Calu3 (cell line): ENCODE measurements around the gene NEMP2. TPM values are rescaled to one million over a fixed set of nuclear protein-coding genes. Genes with fewer than 3 reads are reported as not detected.
"Not testable (repeated sequence)": the region's sequence is repeated elsewhere in the genome, so short reads cannot be mapped to it uniquely, and the experiment has no call there.

Experiments
- BruUV-seq: library from RNA; stranded (reverse); fragments of 400-500 nt; replicated peaks from 2 replicates; lab custom pipeline; 2021; lab: Mats Ljungman, UMichigan
- CTCF ChIA-PET: fragments of 300-600 bp; sonication (Branson Sonifier 250); formaldehyde crosslinking; loops from one replicate; lab custom pipeline; 2022; ENCODE audit warnings: antibody characterized with exemption; lab: Charles Lee
- DNase-seq: peaks from one replicate; pipeline ENCODE4 v3.0.0; 2022
- H3K27ac Mint-ChIP-seq: one replicate; pipeline ENCODE4 v1.8.0; 2022; ENCODE audit warnings: mixed read lengths; ENCODE audit not compliant: unreplicated experiment
- H3K27me3 Mint-ChIP-seq: one replicate; pipeline ENCODE4 v1.8.0; 2022; ENCODE audit warnings: mixed read lengths; ENCODE audit not compliant: unreplicated experiment
- H3K36me3 Mint-ChIP-seq: one replicate; pipeline ENCODE4 v1.8.0; 2022; ENCODE audit warnings: mild to moderate bottlenecking, moderate library complexity, mixed read lengths; ENCODE audit not compliant: insufficient read depth, unreplicated experiment
- H3K4me1 Mint-ChIP-seq: one replicate; pipeline ENCODE4 v1.8.0; 2022; ENCODE audit warnings: mild to moderate bottlenecking, low read depth, mixed read lengths; ENCODE audit not compliant: unreplicated experiment
- H3K4me3 Mint-ChIP-seq: one replicate; pipeline ENCODE4 v1.8.0; 2022; ENCODE audit warnings: mild to moderate bottlenecking, low read depth, moderate library complexity, mixed read lengths; ENCODE audit not compliant: unreplicated experiment
- H3K9me3 Mint-ChIP-seq: one replicate; pipeline ENCODE4 v1.8.0; 2022; ENCODE audit warnings: low read depth, mixed read lengths; ENCODE audit not compliant: unreplicated experiment
- intact Hi-C: fragments of 100-400 bp; cut with micrococcal nuclease; formaldehyde crosslinking; loops from one replicate; pipeline ENCODE4 v1.10.0; 2022; ENCODE audit not compliant: unreplicated experiment
- total RNA-seq: library from RNA; stranded (reverse); gene quantifications from 2 replicates; pipeline ENCODE4 v1.2.3, GENCODE V29; 2022
- TF ChIP-seq, protein P1 (sequence below): fragments of 200-600 bp; IDR thresholded peaks from one replicate; pipeline ENCODE4 v1.8.0; 2022; ENCODE audit warnings: antibody characterized with exemption; ENCODE audit not compliant: unreplicated experiment

NEMP2 gene
- total RNA-seq, 1 experiment from 2014 or later, result 10.2 TPM

DNA sequence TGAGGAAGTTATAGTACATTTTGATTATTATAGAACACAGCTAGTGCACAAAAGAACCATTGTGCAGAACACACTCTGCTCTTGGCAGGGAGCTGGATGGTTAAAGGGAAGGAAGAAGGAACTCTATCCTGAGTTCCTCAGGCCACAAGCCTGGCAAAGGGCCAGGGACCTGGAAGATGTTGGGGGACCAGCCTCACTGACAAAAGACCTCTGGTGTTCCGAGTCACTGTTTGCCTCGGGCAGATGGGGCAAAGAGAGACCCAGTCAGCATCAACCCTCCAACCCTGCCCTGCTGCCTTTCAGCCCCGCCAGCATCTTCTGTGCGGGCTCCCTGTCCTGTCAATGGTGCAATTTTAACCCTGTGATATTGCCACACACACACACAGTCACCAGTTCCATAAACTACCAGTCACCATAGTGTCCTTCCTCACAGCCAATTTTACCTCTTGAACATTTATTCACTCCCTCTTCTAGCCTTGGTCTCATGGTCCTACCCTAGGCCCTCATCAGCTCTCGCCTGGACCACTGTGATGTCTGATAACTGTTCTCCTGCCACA, 21.9 kb downstream of the NEMP2 start:
- DNase-seq, result peak; percentile 40
- no peaks in the 10 kb centered on the region for H3K4me1 Mint-ChIP-seq
- CTCF ChIA-PET, result no interaction called here
- no peaks in the 10 kb centered on the region for H3K36me3 Mint-ChIP-seq
- H3K9me3 Mint-ChIP-seq, result no peaks in the 10 kb centered on the region
- intact Hi-C loops, result loop anchor here (5.0 to 10.0 kb wide), 2 partner anchors 185 to 418 kb away; no protein-coding TSS in a partner anchor
- TF ChIP-seq, protein P1, sequence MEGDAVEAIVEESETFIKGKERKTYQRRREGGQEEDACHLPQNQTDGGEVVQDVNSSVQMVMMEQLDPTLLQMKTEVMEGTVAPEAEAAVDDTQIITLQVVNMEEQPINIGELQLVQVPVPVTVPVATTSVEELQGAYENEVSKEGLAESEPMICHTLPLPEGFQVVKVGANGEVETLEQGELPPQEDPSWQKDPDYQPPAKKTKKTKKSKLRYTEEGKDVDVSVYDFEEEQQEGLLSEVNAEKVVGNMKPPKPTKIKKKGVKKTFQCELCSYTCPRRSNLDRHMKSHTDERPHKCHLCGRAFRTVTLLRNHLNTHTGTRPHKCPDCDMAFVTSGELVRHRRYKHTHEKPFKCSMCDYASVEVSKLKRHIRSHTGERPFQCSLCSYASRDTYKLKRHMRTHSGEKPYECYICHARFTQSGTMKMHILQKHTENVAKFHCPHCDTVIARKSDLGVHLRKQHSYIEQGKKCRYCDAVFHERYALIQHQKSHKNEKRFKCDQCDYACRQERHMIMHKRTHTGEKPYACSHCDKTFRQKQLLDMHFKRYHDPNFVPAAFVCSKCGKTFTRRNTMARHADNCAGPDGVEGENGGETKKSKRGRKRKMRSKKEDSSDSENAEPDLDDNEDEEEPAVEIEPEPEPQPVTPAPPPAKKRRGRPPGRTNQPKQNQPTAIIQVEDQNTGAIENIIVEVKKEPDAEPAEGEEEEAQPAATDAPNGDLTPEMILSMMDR, result no peak
- no peak overlapping the region for H3K4me3 Mint-ChIP-seq
- no TSS peak for BruUV-seq
- H3K27me3 Mint-ChIP-seq, result no peaks in the 10 kb centered on the region
- H3K27ac Mint-ChIP-seq, result no peak overlapping the region

DNA sequence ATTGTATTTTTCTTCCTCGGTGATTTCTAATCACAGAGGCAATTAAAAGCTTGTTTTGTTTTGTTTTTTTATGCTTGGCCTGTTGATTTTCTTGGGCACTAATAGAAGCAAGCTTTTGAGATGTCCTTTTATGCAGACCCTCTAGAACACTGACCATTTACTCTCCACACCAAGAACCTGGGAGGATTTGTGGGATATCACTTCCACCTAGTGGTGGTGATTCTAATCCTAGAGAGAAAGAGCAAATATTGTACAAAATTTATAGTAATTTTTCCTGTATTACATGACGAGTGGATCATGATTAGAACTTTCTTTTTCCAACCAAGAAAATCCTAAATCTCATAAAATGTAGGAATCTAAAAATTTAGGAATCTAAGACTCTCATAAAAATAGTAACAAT, 23.4 kb downstream of the NEMP2 start:
- Mint-ChIP-seq H3K27me3 (no peaks in the 10 kb centered on the region), H3K27ac (no peak overlapping the region), H3K9me3 (no peaks in the 10 kb centered on the region), H3K4me1 (peaks cover 12% of the 10 kb centered on the region), H3K36me3 (no peaks in the 10 kb centered on the region), H3K4me3 (no peak overlapping the region)
- CTCF ChIA-PET, result interaction anchor here (0.6 to 0.7 kb wide), 2 partner anchors 43 to 1049 kb away, joined by 3 to 4 read pairs; no protein-coding TSS in a partner anchor
- TF ChIP-seq, protein P1, result peak; percentile 37
- intact Hi-C loops, result loop anchor here (1.0 to 10.0 kb wide), 3 partner anchors 128 to 416 kb away; no protein-coding TSS in a partner anchor
- BruUV-seq, result no TSS peak
- peak; percentile 32 for DNase-seq

DNA sequence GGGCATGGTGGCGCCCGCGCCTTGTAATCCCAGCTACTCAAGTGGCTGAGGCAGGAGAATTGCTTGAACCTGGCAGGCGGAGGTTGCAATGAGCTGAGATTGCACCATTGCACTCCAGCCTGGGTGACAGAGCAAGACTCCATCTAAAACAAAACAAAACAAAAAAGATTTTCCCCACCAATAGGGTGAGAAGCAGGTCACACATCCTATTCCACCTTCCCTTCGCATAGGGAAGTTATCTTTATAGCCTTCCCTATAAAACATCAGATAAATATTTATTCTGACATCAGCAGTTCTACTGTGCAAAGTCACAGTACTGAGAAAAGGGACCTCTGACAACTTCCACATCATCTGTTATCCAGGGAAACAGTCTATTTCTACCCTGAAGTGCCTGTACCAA, 24.6 kb downstream of the NEMP2 start:
- intact Hi-C loops, result loop anchor here (5.0 to 10.0 kb wide), 2 partner anchors 183 to 415 kb away; no protein-coding TSS in a partner anchor
- H3K9me3 Mint-ChIP-seq, H3K36me3 Mint-ChIP-seq, H3K27ac Mint-ChIP-seq, H3K27me3 Mint-ChIP-seq, BruUV-seq, DNase-seq, H3K4me3 Mint-ChIP-seq, CTCF ChIA-PET: not testable (repeated sequence)
- H3K4me1 Mint-ChIP-seq, result peaks cover 16% of the 10 kb centered on the region

DNA sequence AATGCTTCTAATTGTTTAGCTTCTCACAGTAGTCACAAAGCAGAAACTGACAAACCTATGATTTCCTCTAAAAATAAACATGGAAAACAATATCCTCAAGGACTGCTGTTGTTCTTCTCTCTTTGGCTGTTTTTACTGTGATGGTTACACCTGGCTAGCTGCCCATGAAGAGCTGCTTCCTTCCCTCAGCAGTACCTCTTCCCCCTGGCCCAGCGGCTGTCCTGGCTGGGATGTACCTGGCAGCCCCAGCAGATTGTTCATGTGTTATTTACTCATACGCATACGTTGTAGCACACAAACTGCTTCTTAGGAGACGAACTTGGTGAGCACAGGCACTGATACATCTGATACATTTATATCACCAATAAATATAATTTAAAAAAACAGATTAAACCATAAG, 27.4 kb downstream of the NEMP2 start:
- Mint-ChIP-seq H3K36me3 (no peaks in the 10 kb centered on the region), H3K27ac (no peak overlapping the region), H3K4me1 (peaks cover 16% of the 10 kb centered on the region), H3K4me3 (no peak overlapping the region), H3K9me3 (no peaks in the 10 kb centered on the region), H3K27me3 (no peaks in the 10 kb centered on the region)
- DNase-seq, result no peak
- intact Hi-C loops, result loop anchor here (1.0 kb wide), 1 partner anchor 124 kb away; no protein-coding TSS in a partner anchor
- CTCF ChIA-PET, result interaction anchor here (0.6 kb wide), 1 partner anchor 22 kb away, joined by 3 read pairs; no protein-coding TSS in a partner anchor
- no TSS peak for BruUV-seq
- TF ChIP-seq, protein P1, result no peak

DNA sequence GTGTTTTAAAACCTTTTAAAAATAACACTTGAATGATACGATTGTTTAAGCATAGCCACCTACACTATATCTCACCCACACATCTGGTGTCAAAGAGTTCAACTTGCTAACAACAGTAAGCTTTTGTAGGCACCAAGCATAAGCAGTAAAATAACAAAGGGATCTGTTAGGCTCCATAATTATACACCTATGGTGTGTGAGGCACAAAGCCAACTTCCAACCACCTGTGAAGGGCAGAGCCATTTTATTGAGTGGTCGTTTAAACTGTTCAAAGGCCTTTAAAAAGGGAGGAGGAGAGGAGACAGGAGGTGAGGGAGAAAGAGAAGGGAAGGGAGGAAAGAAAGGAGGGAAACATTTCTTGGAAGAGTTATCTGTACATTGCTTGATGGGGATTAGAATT, 27.9 kb downstream of the NEMP2 start:
- H3K27me3 Mint-ChIP-seq, result no peaks in the 10 kb centered on the region
- TF ChIP-seq, protein P1, result no peak
- no peak overlapping the region for H3K27ac Mint-ChIP-seq
- H3K4me1 Mint-ChIP-seq, result peaks cover 16% of the 10 kb centered on the region
- H3K36me3 Mint-ChIP-seq, result no peaks in the 10 kb centered on the region
- no peak overlapping the region for H3K4me3 Mint-ChIP-seq
- intact Hi-C loops, result loop anchor here (1.0 kb wide), 1 partner anchor 123 kb away; no protein-coding TSS in a partner anchor
- no peak for DNase-seq
- CTCF ChIA-PET, result no interaction called here
- BruUV-seq, result no TSS peak
- no peaks in the 10 kb centered on the region for H3K9me3 Mint-ChIP-seq
